WERI-Rb-1 (cell line): ENCODE data around the gene NCOR1.

Source experiments
- DNase-seq: peaks from one replicate; pipeline ENCODE4 v3.0.0-alpha.2; 2020
- H3K27ac ChIP-seq: fragments of 250-450 bp; sonication (Bioruptor Pico); 2 replicates; pipeline ENCODE4 v1.5.1; 2020; ENCODE audit warnings: mild to moderate bottlenecking, moderate library complexity
- H3K27me3 ChIP-seq: fragments of 250-450 bp; sonication (Bioruptor Pico); 2 replicates; pipeline ENCODE4 v1.5.1; 2021; ENCODE audit warnings: mild to moderate bottlenecking, low read depth, moderate library complexity; ENCODE audit not compliant: insufficient read depth, severe bottlenecking
- H3K36me3 ChIP-seq: fragments of 250-450 bp; sonication (Bioruptor Pico); 2 replicates; pipeline ENCODE4 v1.5.1; 2020; ENCODE audit warnings: mild to moderate bottlenecking, moderate library complexity
- H3K4me3 ChIP-seq: 2 replicates; pipeline ENCODE4 v1.5.1; 2011; ENCODE audit warnings: low read depth, mild to moderate bottlenecking, control low read depth, low read length
- H3K9me3 ChIP-seq: fragments of 250-450 bp; sonication (Bioruptor Pico); 2 replicates; pipeline ENCODE4 v1.5.1; 2021; ENCODE audit warnings: mild to moderate bottlenecking, moderate library complexity; ENCODE audit not compliant: severe bottlenecking
- TF ChIP-seq, protein P1 (sequence below): IDR thresholded peaks from 2 replicates; pipeline ENCODE4 v1.5.1; 2011; ENCODE audit warnings: low read depth, mild to moderate bottlenecking, control low read depth, inconsistent platforms, low read length

NCOR1 gene

DNA sequence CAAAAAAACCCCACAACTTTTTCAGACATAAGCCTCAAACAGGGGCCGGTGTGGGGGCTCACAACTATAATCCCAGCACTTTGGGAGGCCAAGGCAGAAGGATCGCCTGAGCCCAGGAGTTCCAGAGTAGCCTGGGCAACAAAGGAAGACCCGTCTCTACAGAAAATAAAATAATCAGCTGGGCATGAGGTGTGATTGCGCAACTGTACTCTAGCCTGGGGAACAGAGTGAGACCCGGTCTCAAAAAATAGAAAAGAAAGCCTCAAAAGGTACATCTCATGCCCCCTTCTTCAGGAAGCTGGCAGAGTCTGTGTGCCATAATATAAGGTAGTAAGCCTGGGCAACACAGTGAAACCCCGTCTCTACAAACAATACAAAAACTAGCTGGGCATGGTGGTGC lies 219.0 kb downstream of the NCOR1 start:
- Histone ChIP-seq H3K36me3 (peaks cover 11% of the 10 kb centered on the region), H3K27ac (no peak overlapping the region), H3K9me3 (no peaks in the 10 kb centered on the region), H3K27me3 (no peaks in the 10 kb centered on the region), H3K4me3 (no peak overlapping the region)
- DNase-seq: no peak
- TF ChIP-seq, protein P1, sequence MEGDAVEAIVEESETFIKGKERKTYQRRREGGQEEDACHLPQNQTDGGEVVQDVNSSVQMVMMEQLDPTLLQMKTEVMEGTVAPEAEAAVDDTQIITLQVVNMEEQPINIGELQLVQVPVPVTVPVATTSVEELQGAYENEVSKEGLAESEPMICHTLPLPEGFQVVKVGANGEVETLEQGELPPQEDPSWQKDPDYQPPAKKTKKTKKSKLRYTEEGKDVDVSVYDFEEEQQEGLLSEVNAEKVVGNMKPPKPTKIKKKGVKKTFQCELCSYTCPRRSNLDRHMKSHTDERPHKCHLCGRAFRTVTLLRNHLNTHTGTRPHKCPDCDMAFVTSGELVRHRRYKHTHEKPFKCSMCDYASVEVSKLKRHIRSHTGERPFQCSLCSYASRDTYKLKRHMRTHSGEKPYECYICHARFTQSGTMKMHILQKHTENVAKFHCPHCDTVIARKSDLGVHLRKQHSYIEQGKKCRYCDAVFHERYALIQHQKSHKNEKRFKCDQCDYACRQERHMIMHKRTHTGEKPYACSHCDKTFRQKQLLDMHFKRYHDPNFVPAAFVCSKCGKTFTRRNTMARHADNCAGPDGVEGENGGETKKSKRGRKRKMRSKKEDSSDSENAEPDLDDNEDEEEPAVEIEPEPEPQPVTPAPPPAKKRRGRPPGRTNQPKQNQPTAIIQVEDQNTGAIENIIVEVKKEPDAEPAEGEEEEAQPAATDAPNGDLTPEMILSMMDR: no peak

DNA sequence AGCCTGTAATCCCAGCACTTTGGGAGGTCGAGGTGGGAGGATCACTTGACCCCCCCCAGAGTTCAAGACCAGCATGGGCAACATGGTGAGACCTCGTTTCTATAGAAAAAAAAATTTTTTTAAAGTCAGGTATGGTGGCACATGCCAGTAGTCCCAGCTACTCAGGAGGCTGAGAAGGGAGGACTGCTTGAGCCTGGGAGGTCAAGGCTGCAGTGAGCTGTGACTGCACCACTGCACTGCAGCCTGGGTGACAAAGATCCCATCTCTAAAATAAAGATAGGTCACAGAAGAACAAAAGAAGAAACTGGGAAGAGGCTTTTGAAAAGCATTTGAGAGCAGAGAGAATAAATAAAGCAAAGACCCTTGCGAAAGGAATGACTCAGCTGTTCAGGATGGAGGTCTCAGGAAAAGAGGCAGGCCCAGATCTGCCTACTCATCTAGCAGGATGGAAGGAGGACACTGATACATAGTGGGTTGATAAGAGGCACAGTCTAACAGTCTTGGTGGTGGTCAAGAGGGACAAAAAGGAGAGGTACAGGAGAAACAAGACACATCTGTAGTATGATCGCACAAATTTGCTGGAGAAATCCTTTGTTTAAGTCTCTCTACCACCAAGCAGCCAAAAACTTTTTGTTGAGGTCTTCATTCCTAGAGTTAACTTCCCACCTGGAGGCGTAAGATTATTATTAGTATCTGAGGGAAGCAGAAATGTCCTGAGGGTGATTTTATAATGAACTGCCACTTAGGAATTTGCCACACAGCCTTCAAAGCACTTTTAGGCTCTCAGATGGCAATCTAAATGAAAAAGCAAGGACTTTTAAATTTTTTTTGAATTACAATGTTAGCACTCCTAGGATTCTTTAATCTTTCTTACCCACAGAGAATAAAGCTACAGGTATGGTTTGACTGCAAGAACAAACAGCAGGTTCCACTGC lies 233.4 kb downstream of the NCOR1 start:
- no peak overlapping the region for H3K4me3 ChIP-seq
- no peak for DNase-seq
- peaks cover 42% of the 10 kb centered on the region for H3K36me3 ChIP-seq
- H3K9me3 ChIP-seq: no peaks in the 10 kb centered on the region
- H3K27me3 ChIP-seq: no peaks in the 10 kb centered on the region
- H3K27ac ChIP-seq: no peak overlapping the region; the same call in 1 of the 2 replicates
- TF ChIP-seq, protein P1: no peak

DNA sequence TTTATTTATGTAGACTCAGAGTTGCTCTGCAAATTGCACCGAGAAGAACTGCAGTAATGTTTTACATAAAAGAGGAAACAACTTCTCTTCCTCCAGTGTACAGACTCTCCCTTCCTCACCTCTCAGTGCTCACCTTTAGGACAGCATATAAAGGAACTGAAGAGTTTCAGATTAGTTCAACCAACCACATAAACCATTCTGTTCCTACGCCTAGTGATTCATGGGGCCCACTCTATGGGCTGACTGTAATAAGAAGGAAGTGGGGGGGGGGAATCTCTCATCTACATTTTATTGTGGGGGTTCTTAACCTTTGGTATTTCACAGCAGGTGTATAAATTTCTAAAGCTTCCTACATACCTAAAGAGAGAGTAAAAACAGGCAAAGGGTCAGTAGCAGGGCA lies 234.1 kb downstream of the NCOR1 start:
- peaks cover 42% of the 10 kb centered on the region for H3K36me3 ChIP-seq
- no peaks in the 10 kb centered on the region for H3K9me3 ChIP-seq
- H3K27ac ChIP-seq: no peak overlapping the region
- H3K27me3 ChIP-seq: no peaks in the 10 kb centered on the region
- TF ChIP-seq, protein P1: no peak
- DNase-seq: no peak
- H3K4me3 ChIP-seq: no peak overlapping the region
